ENCODE data around the gene ISOC2.
"Not testable (repeated sequence)": the region's sequence is repeated elsewhere in the genome, so short reads cannot be mapped to it uniquely, and the experiment has no call there.

The ISOC2 gene, protein sequence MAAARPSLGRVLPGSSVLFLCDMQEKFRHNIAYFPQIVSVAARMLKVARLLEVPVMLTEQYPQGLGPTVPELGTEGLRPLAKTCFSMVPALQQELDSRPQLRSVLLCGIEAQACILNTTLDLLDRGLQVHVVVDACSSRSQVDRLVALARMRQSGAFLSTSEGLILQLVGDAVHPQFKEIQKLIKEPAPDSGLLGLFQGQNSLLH

DNA sequence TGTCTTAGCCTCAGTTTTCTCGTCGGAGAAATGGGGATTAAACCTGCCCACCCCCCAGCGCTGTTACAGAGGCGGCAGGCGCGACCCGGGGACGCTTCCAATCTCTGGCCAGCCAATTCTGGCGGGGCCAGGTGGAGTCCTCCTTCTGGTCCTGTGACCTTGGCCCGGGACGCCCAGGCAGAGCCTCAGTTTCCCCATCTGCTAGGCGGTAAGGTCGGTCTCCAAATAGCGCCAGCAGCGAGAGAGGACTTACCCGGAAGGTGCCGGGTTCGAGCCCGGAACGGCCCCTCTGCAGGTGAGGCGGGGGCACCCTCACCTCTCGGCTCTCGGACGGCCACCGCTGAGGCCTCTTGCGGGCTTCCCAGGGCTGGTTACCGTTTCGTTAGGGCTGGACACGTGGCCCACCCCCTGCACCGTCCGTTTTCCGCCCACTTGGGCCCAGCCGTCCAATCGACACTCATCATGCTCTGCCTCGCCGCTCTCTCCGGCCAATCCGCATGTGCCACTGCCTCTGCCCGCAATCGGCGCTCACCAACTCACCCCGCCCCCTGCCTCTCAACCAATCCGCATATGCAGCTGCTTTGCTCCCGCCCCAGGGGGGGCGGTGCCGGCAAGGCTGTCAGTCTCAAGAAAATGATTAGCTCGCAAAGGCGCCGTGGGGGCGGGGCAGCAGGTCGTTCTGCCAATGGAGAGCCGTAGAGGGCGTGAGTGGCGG lies at the start of gene ISOC2:
ISOC2 (minus strand) TSS at position 384 of the 715 bp plus-strand sequence. CDS start 5,156 bp downstream, outside the sequence.
- Histone ChIP-seq H3K4me3 (ENCODE audit: low read length) (peak within 1 kb of the TSS; percentile 83), H3K27ac (ENCODE audit: low read length) (peak within 1 kb of the TSS; percentile 62), H3K27me3 (ENCODE audit: insufficient read depth, low read length) (peaks cover 40% of the 10 kb centered on the region), H3K9ac (ENCODE audit: low read depth, low read length) (peak within 1 kb of the TSS; percentile 82), H3K36me3 (ENCODE audit: insufficient read depth, low read depth, low read length) (0 out of 2 replicates have a peak, but pooled peaks cover 5% of the 10 kb centered on the region), H3K4me1 (ENCODE audit: insufficient read depth, low read length) (peaks cover 14% of the 10 kb centered on the region; the same call in 1 of the 2 replicates), H3K9me3 (ENCODE audit: insufficient read depth, low read depth, low read length) (no peaks in the 10 kb centered on the region)

DNA sequence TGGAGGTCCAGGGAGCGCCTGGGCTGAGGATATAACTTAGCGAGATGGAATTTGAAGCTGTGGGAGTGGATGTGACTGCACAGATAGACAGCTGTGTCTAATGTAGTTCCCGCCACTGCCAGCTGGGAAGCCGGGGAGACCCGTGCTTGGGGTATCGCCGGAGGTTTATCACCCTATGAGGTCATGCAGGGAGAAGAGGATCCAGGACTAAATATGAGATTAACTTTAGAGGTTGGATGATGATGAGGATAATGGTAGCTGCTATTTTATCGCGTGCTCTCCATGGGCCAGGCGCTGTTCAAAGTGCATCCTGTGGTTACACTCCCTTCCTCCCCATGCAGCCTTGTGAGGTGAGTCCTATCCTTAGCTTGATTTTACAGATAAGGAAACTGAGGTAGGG lies 46.7 kb upstream of the ISOC2 start:
- Histone ChIP-seq H3K9ac (ENCODE audit: low read depth, low read length) (no peak overlapping the region), H3K4me1 (ENCODE audit: insufficient read depth, low read length) (no peaks in the 10 kb centered on the region), H3K27me3 (ENCODE audit: insufficient read depth, low read length) (peaks cover 16% of the 10 kb centered on the region), H3K27ac (ENCODE audit: low read length) (no peak overlapping the region), H3K9me3 (ENCODE audit: insufficient read depth, low read depth, low read length) (peaks cover 5% of the 10 kb centered on the region), H3K36me3 (ENCODE audit: insufficient read depth, low read depth, low read length) (no peaks in the 10 kb centered on the region), H3K4me3 (ENCODE audit: low read length) (no peak overlapping the region)

DNA sequence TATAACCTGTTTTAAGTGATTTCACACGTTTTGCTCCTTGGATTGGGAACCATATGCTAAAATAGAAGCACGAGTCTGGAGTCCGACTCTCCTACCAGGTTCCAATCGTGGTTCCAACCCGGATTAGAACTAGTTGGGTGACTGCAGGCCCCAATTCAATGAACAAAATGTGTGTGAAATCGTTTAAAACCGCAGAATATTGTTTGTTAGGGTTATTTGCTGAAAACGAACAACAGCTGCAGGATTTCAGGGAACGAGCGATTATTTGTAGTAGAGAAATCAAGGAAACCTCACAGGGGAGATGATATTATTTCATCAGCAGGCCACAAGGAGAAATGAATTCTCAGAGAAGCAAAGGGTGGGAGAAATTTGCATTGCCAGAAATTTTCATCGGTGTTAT lies 43.5 kb upstream of the ISOC2 start:
- no peaks in the 10 kb centered on the region for H3K36me3 ChIP-seq (ENCODE audit: insufficient read depth, low read depth, low read length)
- H3K9ac ChIP-seq (ENCODE audit: low read depth, low read length) = no peak overlapping the region
- peaks cover 7% of the 10 kb centered on the region for H3K9me3 ChIP-seq (ENCODE audit: insufficient read depth, low read depth, low read length)
- no peaks in the 10 kb centered on the region for H3K4me1 ChIP-seq (ENCODE audit: insufficient read depth, low read length)
- no peak overlapping the region for H3K4me3 ChIP-seq (ENCODE audit: low read length)
- H3K27me3 ChIP-seq (ENCODE audit: insufficient read depth, low read length) = peaks cover 36% of the 10 kb centered on the region
- H3K27ac ChIP-seq (ENCODE audit: low read length) = no peak overlapping the region

DNA sequence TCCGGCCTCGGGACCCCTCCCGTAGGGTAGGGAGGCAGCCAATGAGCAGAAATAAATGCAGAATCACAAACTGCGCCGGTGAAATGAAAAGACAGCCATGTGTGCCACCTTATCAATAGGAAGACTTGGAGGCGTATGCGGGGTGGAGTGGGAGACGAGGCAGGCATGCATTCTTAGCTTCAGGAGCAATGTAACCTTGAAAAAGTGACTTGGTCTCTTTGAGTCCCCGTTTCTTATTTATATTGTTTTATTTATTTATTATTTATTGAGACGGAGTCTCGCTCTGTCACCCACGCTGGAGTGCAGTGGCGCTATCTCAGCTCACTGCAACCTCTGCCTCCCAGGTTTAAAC lies 42.8 kb upstream of the ISOC2 start:
- H3K9me3 ChIP-seq (ENCODE audit: insufficient read depth, low read depth, low read length) = peaks cover 7% of the 10 kb centered on the region
- no peak overlapping the region for H3K4me3 ChIP-seq (ENCODE audit: low read length)
- no peak overlapping the region for H3K27ac ChIP-seq (ENCODE audit: low read length)
- H3K4me1 ChIP-seq (ENCODE audit: insufficient read depth, low read length) = no peaks in the 10 kb centered on the region
- no peaks in the 10 kb centered on the region for H3K36me3 ChIP-seq (ENCODE audit: insufficient read depth, low read depth, low read length)
- peaks cover 36% of the 10 kb centered on the region for H3K27me3 ChIP-seq (ENCODE audit: insufficient read depth, low read length)
- H3K9ac ChIP-seq (ENCODE audit: low read depth, low read length) = no peak overlapping the region

DNA sequence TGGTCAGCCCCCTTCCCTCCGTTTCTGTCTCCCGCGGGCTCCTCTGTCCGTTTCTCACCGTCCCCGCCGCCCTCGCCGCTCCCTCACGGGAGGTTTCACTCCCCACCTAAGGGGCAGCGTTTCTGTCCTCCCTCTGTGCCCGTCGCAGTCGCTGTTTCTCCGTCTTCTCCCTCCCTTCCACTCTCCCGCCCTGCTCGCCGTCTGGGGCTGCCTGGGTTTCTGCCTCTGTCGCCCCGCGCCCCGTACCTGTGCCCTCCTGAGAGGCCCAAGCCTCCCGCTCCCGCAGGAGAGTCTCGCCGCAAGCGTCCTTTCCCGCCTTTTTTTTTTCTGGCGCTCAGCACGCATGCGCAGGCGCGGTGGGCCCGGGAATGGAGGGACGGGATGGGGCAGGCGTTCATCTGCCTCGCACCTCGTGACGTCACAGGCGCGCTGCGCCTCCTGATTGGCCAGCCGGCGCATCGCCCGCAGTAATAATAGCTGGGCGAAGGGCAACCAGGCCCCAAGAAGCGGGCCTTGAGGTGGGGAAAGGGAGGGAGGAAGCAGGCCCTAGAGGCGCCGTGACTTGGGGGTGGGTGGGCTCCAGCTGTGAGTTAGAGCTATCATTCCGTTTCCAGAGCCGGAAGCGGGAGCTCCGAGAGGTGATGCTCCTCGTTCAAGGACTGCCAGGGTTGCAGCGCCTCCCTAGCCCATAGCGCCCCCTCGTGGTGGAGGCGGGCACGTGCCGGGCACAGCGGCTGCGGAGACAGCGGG lies 42.2 kb upstream of the ISOC2 start:
- Histone ChIP-seq H3K36me3 (ENCODE audit: insufficient read depth, low read depth, low read length) (no peaks in the 10 kb centered on the region), H3K27me3 (ENCODE audit: insufficient read depth, low read length) (peaks cover 41% of the 10 kb centered on the region), H3K27ac (ENCODE audit: low read length) (no peak overlapping the region), H3K9me3 (ENCODE audit: insufficient read depth, low read depth, low read length) (peaks cover 7% of the 10 kb centered on the region), H3K4me1 (ENCODE audit: insufficient read depth, low read length) (no peaks in the 10 kb centered on the region), H3K9ac (ENCODE audit: low read depth, low read length) (no peak overlapping the region), H3K4me3 (ENCODE audit: low read length) (no peak overlapping the region)

DNA sequence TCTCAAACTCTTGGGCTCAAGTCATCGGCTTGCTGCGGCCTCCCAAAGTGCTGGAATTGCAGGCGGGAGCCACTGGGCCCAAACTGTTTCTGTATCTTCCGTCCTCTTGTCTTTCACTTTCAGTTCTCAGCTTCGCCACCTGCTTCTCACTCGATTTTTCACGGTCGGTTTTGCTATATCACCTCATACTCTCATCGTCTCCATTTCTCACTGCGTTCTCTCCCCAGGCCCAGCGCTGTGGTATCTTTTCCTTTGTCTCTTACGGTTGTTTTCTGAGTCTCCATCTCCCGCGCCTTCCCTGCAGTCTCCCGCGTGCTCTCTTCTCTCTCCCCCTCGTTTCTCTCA lies 41.7 kb upstream of the ISOC2 start:
- no peak overlapping the region for H3K27ac ChIP-seq (ENCODE audit: low read length)
- H3K9me3 ChIP-seq (ENCODE audit: insufficient read depth, low read depth, low read length) = peaks cover 7% of the 10 kb centered on the region

DNA sequence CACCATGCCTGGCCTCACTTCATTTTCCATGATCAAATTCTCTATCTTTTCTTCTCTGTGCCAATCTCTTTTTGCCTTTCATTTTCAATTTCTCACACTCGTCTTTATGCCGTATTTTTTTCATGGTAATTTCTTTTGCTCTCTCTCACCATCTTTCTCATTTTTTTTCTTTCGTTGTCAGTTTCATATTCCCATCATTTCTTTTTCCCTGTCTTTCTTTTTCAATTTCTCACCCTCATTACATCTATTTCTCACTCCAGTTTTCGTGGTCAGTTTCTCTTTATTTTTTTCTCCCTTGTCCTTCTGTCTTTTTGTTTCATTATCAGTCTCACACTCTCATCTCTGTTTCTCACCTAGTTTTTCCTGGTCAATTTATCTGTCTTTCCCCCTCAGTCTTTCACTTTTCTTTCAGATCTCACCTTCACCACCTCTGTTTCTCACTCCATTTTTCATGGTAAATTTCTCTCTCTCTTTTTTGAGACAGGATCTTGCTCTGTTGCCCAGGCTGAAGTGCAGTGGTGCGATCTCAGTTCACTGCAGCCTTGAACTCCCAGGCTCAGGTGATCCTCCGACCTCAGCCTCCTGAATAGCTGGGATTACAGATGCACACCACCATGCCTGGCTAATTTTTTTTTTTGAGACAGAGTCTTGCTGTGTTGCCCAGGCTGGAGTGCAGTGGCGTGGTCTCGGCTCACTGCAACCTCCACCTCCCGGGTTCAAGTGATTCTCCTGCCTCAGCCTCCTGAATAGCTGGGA lies 40.9 kb upstream of the ISOC2 start:
- H3K27ac ChIP-seq (ENCODE audit: low read length) = no peak overlapping the region
- no peak overlapping the region for H3K9ac ChIP-seq (ENCODE audit: low read depth, low read length)
- no peaks in the 10 kb centered on the region for H3K36me3 ChIP-seq (ENCODE audit: insufficient read depth, low read depth, low read length)
- H3K9me3 ChIP-seq (ENCODE audit: insufficient read depth, low read depth, low read length) = peaks cover 7% of the 10 kb centered on the region
- H3K4me3 ChIP-seq (ENCODE audit: low read length) = no peak overlapping the region
- peaks cover 47% of the 10 kb centered on the region for H3K27me3 ChIP-seq (ENCODE audit: insufficient read depth, low read length)
- no peaks in the 10 kb centered on the region for H3K4me1 ChIP-seq (ENCODE audit: insufficient read depth, low read length)

More for the DNA sequence above, 41.7 kb upstream of the ISOC2 start:
- Histone ChIP-seq H3K9ac (ENCODE audit: low read depth, low read length) (no peak overlapping the region), H3K4me1 (ENCODE audit: insufficient read depth, low read length) (no peaks in the 10 kb centered on the region), H3K4me3 (ENCODE audit: low read length) (no peak overlapping the region), H3K36me3 (ENCODE audit: insufficient read depth, low read depth, low read length) (no peaks in the 10 kb centered on the region), H3K27me3 (ENCODE audit: insufficient read depth, low read length) (peaks cover 45% of the 10 kb centered on the region)

DNA sequence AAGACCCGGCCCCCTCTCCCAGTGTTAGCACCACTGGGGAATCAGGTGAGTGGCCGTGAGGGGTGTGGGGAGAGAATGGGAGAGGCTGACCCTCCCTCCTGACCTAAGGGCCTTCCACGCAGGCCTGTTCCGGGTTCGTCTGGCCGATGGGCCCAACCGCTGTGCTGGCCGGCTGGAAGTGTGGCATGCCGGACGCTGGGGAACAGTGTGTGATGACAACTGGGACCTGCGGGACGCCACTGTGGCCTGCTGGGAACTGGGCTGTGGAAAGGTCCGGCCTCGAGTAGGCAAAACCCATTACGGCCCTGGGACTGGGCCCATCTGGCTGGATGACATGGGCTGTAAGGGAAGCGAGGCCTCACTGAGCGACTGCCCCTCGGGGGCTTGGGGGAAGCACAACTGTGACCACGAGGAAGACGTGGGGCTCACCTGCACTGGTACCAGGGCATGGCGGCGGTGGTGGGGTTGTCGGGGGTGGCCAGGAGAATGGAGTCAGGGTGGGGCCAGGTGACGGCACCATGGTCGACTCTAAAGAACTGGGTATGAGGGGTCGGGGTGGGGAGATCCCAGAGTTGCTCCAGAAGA lies 39.0 kb upstream of the ISOC2 start:
- H3K4me3 ChIP-seq (ENCODE audit: low read length) = no peak overlapping the region
- H3K27ac ChIP-seq (ENCODE audit: low read length) = no peak overlapping the region
- H3K4me1 ChIP-seq (ENCODE audit: insufficient read depth, low read length) = peaks cover 5% of the 10 kb centered on the region
- H3K9ac ChIP-seq (ENCODE audit: low read depth, low read length) = no peak overlapping the region
- H3K9me3 ChIP-seq (ENCODE audit: insufficient read depth, low read depth, low read length) = peaks cover 7% of the 10 kb centered on the region
- peaks cover 47% of the 10 kb centered on the region for H3K27me3 ChIP-seq (ENCODE audit: insufficient read depth, low read length)
- H3K36me3 ChIP-seq (ENCODE audit: insufficient read depth, low read depth, low read length) = no peaks in the 10 kb centered on the region

DNA sequence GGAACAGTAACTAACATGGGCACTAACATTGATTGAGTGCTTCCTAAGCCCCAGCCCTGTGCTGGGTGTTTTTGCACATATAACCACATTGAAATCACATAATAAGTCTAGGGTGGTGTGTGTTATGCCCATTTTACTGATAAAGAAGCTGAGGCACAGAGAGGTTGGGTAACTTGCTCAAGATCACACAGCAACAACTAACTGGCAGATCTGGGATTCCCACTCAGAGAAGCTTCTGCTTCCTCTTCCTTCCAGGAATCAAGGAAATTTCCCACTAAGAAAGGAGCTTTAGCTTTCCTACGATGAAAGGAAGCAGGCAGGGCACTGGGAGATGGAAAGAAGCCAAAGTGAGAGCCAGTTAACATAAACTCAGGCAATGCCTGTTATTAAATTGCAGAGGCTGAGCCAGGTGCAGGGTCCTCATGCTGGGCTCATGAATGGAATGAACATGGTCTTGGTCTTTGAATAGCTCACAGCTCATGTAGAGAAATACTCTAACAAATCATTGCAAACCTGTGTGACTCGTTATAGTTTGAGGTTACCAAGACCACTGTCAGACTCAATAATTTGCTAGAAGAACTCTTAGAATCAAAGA lies 36.9 kb upstream of the ISOC2 start:
- H3K27me3 ChIP-seq (ENCODE audit: insufficient read depth, low read length) = peaks cover 33% of the 10 kb centered on the region
- H3K4me3 ChIP-seq (ENCODE audit: low read length) = no peak overlapping the region
- no peak overlapping the region for H3K9ac ChIP-seq (ENCODE audit: low read depth, low read length)
- peaks cover 5% of the 10 kb centered on the region for H3K4me1 ChIP-seq (ENCODE audit: insufficient read depth, low read length)
- H3K36me3 ChIP-seq (ENCODE audit: insufficient read depth, low read depth, low read length) = no peaks in the 10 kb centered on the region
- H3K27ac ChIP-seq (ENCODE audit: low read length) = no peak overlapping the region
- peaks cover 4% of the 10 kb centered on the region for H3K9me3 ChIP-seq (ENCODE audit: insufficient read depth, low read depth, low read length)

DNA sequence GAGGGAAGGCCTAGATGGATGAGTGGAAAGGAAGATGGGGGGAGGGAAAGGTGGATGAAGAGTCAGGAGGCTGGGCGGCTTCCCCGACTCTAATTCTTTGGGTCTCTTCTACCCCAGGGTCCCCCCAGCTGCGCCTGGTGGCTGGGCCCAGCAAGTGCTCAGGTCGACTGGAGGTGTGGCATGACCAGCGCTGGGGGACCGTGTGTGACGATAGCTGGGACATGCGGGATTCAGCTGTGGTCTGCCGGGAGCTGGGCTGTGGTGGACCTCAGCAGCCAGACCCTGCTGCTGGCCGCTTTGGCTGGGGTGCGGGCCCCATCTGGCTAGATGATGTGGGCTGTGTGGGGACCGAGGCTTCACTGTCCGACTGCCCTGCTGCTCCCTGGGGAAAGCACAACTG lies 36.3 kb upstream of the ISOC2 start:
- H3K36me3 ChIP-seq (ENCODE audit: insufficient read depth, low read depth, low read length) = no peaks in the 10 kb centered on the region
- H3K9me3 ChIP-seq (ENCODE audit: insufficient read depth, low read depth, low read length) = no peaks in the 10 kb centered on the region
- H3K9ac ChIP-seq (ENCODE audit: low read depth, low read length) = no peak overlapping the region
- H3K4me1 ChIP-seq (ENCODE audit: insufficient read depth, low read length) = peaks cover 5% of the 10 kb centered on the region
- H3K27ac ChIP-seq (ENCODE audit: low read length) = no peak overlapping the region
- peaks cover 28% of the 10 kb centered on the region for H3K27me3 ChIP-seq (ENCODE audit: insufficient read depth, low read length)
- no peak overlapping the region for H3K4me3 ChIP-seq (ENCODE audit: low read length)

DNA sequence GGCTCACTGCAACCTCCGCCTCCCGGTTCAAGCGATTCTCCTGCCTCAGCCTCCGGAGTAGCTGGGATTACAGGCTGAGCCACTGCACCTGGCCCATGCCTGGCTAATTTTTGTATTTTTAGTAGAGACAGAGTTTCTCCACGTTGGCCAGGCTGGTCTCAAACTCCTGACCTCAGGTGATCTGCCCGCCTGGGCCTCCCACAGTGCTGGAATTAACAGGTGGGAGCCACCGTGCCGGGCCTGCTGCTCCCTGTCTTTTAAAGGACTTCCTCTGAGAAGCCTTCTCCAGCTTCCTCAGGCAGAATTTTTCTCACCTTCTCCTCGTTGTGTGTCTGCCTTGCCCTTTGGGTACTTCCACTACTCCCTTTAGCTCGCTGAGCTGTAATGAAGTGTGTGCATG lies 35.4 kb upstream of the ISOC2 start:
- H3K4me1 ChIP-seq (ENCODE audit: insufficient read depth, low read length); H3K27ac ChIP-seq (ENCODE audit: low read length); H3K9ac ChIP-seq (ENCODE audit: low read depth, low read length); H3K4me3 ChIP-seq (ENCODE audit: low read length); H3K9me3 ChIP-seq (ENCODE audit: insufficient read depth, low read depth, low read length); H3K36me3 ChIP-seq (ENCODE audit: insufficient read depth, low read depth, low read length): not testable (repeated sequence)
- H3K27me3 ChIP-seq (ENCODE audit: insufficient read depth, low read length) = peaks cover 18% of the 10 kb centered on the region
